ENCODE measurements around the gene TARM1.
"Not testable (repeated sequence)": the region's sequence is repeated elsewhere in the genome, so short reads cannot be mapped to it uniquely, and the experiment has no call there.

Gene TARM1

DNA sequence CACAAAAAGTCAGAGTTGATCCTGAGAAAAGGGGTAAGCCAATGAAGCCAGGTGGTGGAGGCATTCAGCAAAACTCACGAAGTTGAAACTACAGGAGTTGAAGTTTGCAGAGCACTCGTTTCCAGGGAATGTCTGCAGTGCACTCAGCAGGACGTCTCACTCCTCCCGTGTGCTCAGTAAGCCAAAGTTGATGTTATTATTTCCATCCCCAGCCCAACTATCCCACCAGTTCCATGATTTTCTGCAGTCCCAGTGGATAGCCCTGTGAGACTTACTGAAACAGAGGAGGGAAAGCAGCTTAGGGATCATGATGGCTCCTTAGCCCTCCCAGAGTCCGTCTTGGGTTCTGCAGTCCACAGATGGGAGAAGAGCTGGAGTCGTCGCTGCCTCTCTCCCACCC lies at the start of gene TARM1:
Gene TARM1 (minus strand): TSS at position 334 of the 400 bp plus-strand sequence. CDS start 25 bp downstream, at position 309.
- no peak for DNase-seq

DNA sequence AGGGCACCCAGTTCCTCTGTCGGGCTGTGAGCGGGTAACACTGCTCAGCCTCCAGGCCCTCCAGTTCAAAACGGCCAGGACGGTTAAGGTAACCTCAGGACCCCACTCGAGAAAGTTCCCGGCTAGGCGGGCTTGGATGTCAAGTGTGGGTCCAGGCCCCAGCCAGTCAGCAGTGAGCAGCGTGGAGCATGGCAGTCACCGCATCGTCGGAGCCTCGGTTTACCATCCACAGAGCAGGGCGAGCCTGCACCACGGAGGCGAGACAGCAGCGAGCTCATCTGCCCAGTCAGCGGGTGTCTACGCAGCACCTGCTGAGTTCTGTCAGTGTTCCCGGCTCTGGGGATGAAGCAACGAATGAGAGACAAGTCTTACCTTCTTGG lies 48.4 kb upstream of the TARM1 start:
- no peak for DNase-seq

DNA sequence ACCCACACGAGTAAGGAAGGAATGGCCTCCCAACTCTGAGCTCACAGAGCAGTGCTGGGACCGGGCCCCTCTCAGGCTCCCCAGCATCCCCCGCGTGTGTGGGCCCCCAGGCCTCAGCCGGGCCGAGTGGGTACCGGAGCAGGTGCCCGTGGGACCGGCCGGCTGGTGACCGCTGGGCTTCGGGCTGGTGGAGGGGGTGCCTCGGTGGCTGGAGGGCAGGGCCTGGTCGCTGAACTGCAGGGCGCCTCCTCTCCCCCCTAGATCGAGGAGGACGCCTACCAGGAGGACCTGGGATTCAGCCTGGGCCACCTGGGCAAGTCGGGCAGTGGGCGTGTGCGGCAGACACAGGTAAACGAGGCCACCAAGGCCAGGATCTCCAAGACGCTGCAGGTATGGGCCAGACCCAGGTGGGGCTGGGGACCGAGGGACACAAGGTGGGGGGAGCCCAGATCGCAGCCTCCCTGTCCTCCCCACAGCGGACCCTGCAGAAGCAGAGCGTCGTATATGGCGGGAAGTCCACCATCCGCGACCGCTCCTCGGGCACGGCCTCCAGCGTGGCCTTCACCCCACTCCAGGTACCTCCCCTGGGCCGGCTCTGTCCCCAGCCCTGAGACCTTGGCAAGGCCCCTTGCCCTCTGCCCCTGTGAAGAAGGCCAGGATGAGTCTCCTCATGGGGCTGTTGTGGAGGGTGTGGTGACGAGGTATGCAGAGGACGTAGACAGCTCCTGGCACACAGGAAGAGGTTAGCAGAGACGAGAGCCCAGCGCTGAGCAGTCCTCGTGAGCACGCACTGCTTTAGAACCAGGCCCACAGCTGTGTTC lies 47.8 kb upstream of the TARM1 start:
- DNase-seq, result no peak

DNA sequence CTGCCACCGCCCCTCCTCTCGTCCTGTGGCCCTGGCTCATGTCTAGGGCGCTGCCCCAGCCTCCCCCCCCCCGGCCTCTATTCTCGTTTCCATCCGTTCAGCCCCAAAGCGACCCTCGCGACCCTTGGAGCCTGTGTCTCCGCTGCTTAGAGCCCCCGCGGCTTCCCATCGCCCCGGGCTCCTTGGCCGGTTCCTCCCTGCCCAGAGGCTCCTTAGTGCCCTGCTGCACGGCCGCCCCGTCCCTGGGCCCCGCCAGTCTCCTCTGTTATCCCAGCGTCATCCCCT lies 47.2 kb upstream of the TARM1 start:
- DNase-seq, result no peak

DNA sequence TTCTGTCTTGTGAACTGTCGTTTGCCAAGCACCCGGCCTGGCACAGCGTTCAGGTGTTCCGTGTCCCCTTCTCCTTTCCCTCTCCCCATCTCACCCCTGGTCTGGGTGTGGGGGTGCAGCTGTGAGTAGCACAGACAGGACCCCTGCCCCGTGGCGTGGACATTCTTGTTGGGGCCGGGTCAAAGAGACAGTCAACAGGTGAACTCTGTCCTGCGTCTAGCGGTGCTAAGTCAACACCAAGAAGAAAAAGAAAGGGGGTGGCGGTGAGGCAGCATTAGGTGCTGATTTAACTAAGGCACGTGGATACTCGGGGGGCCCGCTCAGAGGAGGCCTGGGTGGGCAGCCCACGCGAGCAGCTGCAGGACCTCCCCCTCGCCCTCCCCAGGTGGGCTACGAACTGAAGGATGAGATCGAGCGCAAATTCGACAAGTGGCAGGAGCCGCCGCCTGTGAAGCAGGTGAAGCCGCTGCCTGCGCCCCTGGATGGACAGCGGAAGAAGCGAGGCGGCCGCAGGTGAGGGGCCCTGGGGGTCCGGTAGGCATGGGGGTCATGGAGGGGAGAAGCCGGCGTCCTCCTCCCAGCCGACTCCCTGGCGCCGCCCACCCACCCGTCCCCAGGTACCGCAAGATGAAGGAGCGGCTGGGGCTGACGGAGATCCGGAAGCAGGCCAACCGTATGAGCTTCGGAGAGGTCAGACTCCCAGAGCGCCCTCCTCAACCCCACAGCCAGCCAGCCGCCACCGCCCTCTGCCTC lies 46.7 kb upstream of the TARM1 start:
- DNase-seq, result no peak

DNA sequence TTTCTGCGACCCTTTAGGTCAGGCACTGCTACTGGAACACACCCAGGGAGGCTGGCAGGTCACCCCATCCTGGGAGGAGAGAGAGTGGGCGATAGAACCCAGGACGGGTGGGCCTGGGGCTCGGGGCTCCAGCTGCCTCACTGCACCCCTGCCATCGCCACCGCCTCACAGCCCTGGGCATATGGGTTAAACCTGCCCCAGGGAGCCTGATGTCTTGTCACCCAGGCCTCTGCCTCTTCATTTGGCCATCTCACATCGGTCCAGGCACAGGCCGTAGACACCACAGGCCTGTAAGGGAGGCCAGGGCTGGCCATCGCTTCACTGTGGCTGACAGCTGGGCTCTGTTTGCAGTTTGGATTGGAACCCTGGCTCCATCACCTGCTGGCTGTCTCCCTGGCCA lies 44.5 kb upstream of the TARM1 start:
- no peak for DNase-seq

DNA sequence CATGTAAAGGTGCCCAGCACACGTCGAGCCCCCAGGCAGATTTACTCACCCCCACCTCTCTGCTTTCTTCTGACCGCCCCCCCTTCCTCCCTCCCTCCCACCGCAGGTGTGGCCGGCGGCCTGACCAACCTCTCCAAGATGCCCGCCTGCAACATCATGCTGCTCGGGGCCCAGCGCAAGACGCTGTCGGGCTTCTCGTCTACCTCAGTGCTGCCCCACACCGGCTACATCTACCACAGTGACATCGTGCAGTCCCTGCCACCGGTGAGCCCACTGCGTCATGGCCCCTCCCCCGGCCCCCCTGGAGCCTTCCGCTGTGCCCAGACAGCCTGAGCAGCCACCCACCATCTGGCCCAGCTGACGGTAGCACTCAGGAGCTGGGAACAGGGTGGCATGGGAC lies 43.2 kb upstream of the TARM1 start:
- no peak for DNase-seq

DNA sequence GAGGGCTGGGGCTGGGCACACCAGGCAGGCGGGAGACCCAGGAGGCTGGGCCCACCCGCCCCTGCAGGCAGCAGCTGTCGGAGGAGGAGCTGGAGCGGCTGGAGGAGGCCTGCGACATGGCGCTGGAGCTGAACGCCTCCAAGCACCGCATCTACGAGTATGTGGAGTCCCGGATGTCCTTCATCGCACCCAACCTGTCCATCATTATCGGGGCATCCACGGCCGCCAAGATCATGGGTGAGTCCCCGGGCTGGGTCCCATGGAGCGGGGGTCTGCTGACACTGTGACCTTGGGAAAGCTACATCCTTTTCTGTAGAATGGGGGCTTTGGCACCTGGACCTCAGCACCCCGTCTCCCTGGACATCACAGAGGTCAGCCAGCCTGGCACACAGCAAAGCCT lies 42.5 kb upstream of the TARM1 start:
- DNase-seq, result no peak

DNA sequence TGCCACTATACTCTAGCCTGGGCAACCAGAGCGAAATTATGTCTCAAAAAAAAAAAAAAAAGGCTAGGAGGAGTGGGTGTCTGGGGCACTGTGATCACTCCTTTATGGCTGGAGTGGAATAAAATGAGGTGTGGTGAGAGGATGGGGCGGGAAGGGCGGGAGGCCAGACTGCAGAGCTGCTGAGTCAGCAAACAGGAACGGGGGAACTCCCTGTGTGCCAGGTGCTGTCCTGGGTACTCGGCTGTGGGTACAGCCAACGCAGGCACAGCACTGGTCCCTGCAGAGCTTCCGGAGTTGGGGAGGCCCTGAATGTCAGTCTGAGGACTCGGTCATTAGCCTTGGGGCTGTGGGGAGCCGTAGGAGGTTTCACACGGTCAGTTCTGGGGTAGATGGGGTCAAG lies 40.1 kb upstream of the TARM1 start:
- no peak for DNase-seq

DNA sequence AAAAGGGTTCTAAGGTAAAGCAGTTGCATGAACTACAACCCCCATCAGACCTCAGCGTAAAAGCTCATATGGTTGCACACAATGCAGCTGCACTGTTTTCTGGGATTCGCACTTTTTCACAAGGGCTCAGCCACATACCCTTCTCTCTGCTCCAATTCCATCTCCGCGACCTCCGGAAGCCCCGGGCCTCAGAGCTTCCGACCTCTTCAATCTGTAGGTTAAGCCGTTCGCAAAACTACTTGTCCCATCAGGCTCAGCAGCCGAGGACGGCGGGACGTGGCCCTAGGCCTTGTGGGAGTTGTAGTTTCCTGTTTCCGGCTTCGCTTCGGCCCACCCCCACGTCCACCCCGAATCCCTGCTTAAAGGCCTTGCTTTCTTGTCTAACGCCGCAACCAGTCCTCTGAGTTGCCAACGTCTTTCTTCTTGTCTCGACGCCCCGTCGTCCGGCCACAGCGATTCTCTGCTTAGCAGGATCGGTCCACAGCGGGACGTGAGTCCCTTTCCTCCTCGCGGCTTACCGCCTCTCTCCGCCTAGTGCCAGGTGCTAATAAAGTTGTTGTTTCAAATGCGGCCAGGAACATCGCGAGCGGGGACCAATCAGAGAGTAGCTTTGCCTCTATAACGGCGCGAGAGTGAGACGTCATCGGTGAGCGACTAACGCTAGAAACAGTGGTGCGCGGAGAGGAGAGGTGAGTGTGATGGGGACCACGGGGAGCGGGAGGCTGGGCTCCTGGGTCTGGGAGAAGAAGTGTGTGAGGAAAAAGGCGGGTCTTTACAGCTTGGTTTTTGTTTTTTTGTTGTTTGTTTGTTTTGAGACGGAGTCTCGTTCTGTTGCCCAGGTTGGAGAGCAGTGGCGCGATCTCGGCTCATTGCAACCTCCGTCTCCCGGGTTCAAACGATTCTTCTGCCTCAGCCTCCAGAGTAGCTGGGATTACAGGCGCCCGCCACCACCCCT lies 34.2 kb upstream of the TARM1 start, which contains the start of the genes PRPF31 and TFPT:
Gene PRPF31 (plus strand): TSS at position 646 of the 955 bp plus-strand sequence. CDS start 2,525 bp downstream, outside the sequence.
Gene TFPT (minus strand): TSS at position 549 of the 955 bp plus-strand sequence. CDS start 388 bp downstream, at position 161.
- DNase-seq, result peak; percentile 97

DNA sequence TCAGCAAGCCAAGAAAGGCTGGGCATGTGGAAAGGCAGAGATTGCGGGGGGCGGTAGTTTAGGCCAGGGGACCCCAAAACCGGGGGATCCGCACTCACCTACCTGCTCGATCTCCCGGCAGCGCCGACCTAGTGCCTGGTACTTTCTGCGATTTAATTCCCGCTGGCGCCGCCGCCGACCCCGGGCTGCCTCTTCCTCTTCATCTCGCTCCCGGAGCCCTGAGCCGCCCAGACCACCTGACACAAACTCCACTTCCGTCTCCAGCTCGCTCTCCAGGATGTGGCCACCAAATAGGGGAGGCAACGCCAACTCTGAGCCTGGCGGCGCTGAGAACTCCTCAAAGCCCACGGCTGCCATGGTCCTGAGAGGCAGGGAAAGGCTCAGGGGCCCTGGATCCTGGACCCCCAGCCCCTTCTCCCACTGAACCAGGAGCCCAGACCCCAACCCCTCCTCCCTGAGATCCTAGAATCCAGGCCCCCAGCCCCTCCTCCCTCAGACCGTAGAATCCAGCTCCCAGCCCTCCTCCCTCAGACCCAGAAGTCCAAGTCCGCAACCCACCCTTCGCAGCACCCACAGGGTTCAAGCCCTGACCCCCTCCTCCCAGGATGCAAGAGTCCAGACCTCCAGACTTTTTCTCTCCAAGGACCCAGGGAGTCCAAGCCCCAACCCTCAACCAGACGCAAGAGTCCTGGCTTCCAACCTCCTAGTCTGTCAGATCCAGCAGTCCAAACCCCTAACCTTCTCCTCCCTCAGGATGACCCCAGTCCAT lies 33.4 kb upstream of the TARM1 start:
- DNase-seq, result peak; percentile 77

DNA sequence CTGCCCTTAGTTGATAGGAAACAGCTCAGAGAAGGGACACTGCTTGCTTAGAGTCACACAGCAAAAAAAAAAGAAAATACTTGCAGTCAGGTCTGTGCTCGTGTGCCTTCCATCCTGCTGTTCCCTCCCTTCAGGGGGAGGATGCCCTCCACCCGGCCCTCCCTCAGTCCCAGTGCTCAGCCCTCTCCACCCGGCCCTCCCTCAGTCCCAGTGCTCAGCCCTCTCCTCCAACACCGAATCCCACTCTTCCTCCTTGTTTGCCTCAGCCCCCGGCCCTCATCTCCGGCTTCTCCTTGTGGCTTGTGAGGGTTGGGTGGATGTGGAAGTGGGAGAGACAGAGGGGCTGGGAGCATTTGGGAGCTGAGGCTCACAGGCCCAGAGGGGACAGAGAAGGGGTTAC lies 28.5 kb upstream of the TARM1 start:
- no peak for DNase-seq

DNA sequence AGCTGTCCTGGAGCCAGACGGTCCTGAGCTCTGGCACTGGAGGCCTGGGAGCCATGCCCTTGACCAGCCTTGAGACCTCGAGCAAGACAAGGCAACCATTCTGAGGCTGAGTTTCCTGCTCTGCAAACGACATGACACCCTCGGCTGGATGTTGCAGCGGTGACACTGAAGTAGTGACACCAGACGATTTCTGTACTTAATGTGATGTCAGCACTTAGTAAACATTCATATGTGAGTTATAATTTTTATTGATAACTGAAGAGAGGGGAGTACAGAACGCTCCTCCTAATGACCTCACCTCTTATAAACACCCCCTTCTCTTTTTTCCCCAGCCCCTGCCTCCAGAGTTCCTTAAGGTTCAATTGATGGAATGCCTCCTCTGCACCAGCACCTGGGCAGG lies 27.3 kb upstream of the TARM1 start:
- DNase-seq, result no peak

DNA sequence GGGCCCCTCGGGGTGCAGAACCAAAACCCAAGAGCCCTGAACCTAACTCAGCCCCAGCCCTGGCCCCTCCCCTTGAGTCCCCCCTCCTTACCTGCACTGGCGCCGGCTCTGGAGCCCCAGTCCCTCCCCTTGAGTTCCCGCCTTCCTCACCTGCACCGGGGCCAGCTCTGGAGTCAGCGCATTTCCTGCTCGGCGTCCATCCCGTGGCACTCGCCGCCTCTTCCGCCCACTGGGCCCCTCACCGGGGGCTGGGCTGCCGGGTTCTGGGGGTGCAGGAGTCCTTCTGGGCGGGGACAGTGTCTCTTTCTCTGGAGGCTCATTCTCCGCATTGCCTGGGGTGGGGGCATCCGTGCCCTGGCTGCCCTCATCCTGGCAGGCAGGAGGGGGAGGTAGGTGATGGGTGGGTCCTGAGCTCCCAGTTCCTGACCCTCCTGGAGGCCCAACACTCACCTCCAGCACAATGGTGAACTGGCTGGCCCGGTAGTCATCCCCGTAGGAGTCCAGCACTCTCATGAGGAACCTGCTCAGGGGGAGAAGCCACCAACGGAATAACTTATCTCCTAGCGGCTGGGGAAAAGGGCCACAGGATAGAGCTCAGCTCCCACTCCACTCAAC lies 26.8 kb upstream of the TARM1 start:
- DNase-seq, result no peak

DNA sequence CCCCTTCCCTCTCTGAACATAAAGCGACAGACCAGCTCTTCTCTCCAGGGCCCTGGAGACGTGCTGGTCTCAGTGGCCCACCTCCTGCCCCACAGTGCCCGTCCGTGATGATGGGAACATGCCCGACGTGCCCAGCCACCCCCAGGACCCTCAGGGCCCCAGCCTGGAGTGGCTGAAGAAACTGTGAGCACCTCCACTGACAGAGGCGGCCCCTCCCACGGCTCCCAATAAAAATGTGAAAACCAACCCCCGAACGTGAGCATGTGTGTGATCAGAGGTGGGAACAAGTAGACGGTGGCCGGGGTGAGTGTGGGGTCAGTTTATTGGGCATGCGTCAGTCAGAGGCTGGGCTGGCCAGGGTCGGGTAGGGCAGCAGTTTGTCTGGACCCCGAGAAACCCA lies 25.6 kb upstream of the TARM1 start:
- no peak for DNase-seq

DNA sequence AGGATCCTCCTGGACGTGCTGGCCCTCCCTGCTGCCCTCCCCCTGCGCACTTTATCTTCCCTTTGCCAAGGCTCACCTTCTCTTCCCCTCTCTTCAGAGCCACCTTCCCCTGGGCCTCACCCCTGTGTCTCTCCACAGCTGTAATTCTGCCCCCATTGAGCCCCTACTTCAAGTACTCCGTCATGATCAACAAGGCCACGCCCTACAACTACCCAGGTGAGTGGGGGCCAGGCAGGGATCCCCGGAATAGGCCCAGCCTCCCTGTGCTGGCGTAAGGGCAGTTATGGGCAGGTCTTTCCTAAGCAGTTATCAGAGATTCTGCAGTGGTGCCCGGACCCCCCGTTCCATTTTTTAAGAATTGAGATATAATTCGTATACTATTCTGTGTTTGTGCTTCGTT lies 24.6 kb upstream of the TARM1 start:
- no peak for DNase-seq

DNA sequence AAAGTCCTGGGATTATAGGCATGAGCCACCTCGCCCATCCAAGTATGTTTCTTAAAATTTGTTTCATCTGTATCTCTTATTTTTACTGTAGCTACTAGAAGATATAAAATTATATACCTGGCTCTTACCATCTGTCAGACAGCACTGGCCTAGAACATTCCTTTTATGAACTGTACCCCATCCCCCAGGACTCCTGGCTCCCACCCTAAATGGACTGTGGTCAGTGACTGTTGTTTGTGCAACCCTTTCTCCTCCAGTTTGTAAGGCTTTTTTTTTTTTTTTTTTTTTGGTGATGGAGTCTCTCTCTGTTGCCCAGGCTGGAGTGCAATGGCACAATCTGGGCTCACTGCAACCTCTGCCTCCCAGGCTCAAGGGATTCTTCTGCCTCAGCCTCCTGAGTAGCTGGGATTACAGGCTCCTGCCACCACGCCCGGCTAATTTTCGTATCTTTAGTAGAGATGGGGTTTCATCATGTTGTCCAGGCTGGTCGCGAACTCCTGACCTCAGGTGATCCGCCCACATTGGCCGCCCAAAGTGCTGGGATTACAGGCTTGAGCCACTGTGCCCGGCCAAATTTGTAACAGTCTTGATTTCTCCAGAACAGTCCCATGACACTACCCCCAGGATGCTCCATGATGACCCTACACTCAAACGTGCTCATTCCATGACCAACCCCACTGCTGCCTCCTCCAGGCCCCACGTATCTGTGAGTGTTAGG lies 24.0 kb upstream of the TARM1 start:
- no peak for DNase-seq

DNA sequence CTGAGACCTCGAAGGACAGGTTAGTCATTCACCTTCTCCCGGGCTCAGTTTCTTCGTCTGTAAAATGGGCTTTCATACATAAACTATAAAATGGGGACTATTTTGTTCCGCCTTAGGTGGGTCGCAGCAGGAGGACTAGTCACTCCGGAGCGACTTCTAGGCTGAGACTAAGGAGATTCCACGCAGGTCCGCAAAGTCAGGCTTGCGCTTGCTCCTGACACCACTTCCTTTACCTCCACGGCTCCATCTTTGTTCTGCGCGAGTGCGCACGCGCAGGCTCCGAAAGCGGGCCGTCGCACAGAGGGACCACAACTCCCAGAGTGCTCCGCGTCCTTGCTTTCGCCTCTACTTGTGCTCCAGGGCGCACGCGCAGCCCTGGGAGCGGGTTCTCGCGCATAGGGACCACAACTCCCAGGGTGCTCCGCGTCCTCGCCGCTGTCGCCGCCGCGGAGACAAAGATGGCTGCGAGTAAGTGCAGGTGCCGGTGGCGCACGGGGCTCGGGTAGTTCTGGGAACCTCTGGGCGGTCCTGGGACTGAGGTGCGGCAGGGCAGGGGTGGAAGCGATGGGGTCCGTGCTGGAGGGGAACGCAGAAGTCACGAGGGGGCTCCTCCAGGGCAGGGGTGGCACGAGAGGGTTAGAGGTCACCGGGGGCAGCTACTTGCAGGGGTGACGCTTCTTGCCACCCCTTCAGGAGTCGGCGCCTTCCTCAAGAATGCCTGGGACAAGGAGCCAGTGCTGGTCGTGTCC lies 21.4 kb upstream of the TARM1 start, which contains the start of gene NDUFA3:
Gene NDUFA3 (plus strand): TSS at position 435 of the 749 bp plus-strand sequence. CDS start 24 bp downstream, at position 459.
- DNase-seq, result peak; percentile 98

DNA sequence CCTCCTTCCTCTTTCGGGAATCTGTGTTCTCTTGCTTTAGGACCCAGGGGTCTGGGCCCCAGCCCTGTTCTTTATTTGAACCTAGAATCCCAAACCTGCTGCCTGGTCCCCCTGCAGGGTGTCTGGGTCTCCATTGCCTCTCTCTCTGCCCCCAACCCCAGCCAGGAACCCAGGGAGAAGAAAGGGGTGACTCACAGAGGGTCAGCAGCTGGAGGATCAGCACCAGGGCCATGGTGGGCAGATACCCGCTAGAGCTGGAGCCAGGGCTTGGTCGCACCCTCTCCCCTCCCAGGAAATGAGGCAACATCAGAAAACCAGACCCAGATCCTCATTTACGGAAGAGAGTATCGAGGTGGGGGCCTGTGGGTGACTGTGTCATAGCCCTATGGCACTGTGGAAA lies 19.4 kb upstream of the TARM1 start, which contains the start of gene OSCAR:
Gene OSCAR (minus strand): TSS at position 243 of the 400 bp plus-strand sequence. CDS start 11 bp downstream, at position 232.
- DNase-seq, result peak; percentile 51

DNA sequence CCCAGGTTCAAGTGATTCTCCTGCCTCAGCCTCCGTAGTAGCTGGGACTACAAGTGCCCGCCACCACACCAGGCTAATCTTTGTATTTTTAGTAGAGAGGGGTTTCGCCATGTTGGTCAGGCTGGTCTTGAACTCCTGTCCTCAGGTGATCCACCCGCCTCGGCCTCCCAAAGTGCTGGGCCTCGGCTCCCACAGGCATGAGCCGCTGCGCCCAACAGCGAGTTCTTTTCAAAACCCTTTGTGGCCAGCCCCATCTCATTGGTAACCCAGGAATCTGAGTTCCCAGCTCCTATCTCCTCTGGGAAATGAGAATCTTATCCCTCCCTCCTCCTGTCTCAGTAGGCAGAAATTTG lies 18.7 kb upstream of the TARM1 start:
- not testable (repeated sequence) for DNase-seq

All from activated CD8-positive, alpha-beta memory T cell treated with anti-CD3 and anti-CD28 coated beads, Interleukin-2, amount 50 U/mL, for 48 hours (primary cell).